H1 (cell line): ENCODE data around the gene KLHL35. TPM values are rescaled to one million over a fixed set of nuclear protein-coding genes. Genes with fewer than 3 reads are reported as not detected.

ENCODE experiments used
- CTCF ChIA-PET: fragments of 300-600 bp; sonication (Branson Sonifier 250); formaldehyde crosslinking; loops from one replicate; lab custom pipeline; 2021; ENCODE audit not compliant: partially characterized antibody; lab: Charles Lee
- POLR2A ChIA-PET: fragments of 300-600 bp; sonication (Branson Sonifier 250); formaldehyde crosslinking; loops from one replicate; lab custom pipeline; 2021; ENCODE audit warnings: inconsistent platforms; ENCODE audit not compliant: partially characterized antibody; lab: Charles Lee
- DNase-seq, 2 experiments: peaks; one replicate each; pipeline versions ENCODE4 v3.0.0 to v3.0.0-alpha.2; 2010 to 2022; ENCODE audit warnings: low spot score in 2 of 2, low read depth in 1 of 2, mixed read lengths in 1 of 2
- FAIRE-seq: peaks from 2 replicates; lab custom pipeline; 2011; peaks lifted over from hg19 to GRCh38; lab: Jason Lieb, UNC
- H2AFZ ChIP-seq: 2 replicates; pipeline ENCODE4 v1.8.1; 2012; ENCODE audit warnings: low read length, inconsistent platforms
- H2AK5ac ChIP-seq: 2 replicates; pipeline ENCODE4 v1.6.1; 2013; ENCODE audit warnings: low read depth, low read length
- H2BK120ac ChIP-seq: replicated peaks from 2 replicates; pipeline ENCODE3; 2013; ENCODE audit warnings: low read depth, low read length, inconsistent platforms
- H2BK12ac ChIP-seq: 2 replicates; pipeline ENCODE4 v1.6.1; 2013; ENCODE audit warnings: low read depth, low read length
- H2BK15ac ChIP-seq: 2 replicates; pipeline ENCODE4 v1.6.1; 2013; ENCODE audit warnings: low read length
- H2BK20ac ChIP-seq: 2 replicates; pipeline ENCODE4 v1.6.1; 2013; ENCODE audit warnings: low read length
- H2BK5ac ChIP-seq: 2 replicates; pipeline ENCODE4 v1.6.1; 2013; ENCODE audit warnings: low read depth, low read length
- H3K14ac ChIP-seq: 2 replicates; pipeline ENCODE4 v1.6.1; 2013; ENCODE audit warnings: inconsistent platforms; ENCODE audit not compliant: insufficient read length
- H3K18ac ChIP-seq: 2 replicates; pipeline ENCODE4 v1.6.1; 2013; ENCODE audit warnings: low read length; ENCODE audit errors: extremely low read depth
- H3K23ac ChIP-seq: 2 replicates; pipeline ENCODE4 v1.6.1; 2013; ENCODE audit warnings: inconsistent platforms; ENCODE audit not compliant: insufficient read length
- H3K23me2 ChIP-seq: 2 replicates; pipeline ENCODE4 v1.6.1; 2013; ENCODE audit warnings: low read depth, low read length
- H3K27ac ChIP-seq: 2 replicates; pipeline ENCODE4 v1.6.1; 2011; ENCODE audit warnings: low read depth, low read length, inconsistent platforms
- H3K27me3 ChIP-seq, 4 experiments: replicated peaks in 1 of 4; 1 replicate in 1 of 4; 2 replicates in 3 of 4; pipeline versions ENCODE4 v1.6.1 to v1.8.1; 2011 to 2013; ENCODE audit warnings: low read length in 3 of 4, mild to moderate bottlenecking in 3 of 4, inconsistent platforms in 2 of 4, mixed read lengths in 2 of 4, moderate library complexity in 1 of 4; ENCODE audit not compliant: control insufficient read depth in 3 of 4, insufficient read depth in 3 of 4; ENCODE audit errors: extremely low read depth in 1 of 4
- H3K36me3 ChIP-seq, 4 experiments: 2 replicates each; pipeline versions ENCODE4 v1.6.1 to v1.8.1; 2011 to 2013; ENCODE audit warnings: mild to moderate bottlenecking in 4 of 4, low read length in 3 of 4, moderate library complexity in 2 of 4, control low read depth in 1 of 4, inconsistent platforms in 1 of 4; ENCODE audit not compliant: insufficient read depth in 4 of 4, control insufficient read depth in 2 of 4
- H3K4ac ChIP-seq: replicated peaks from 2 replicates; pipeline ENCODE3; 2013; ENCODE audit warnings: low read length, low read depth, mixed read lengths, inconsistent platforms; ENCODE audit not compliant: insufficient read length
- H3K4me1 ChIP-seq, 4 experiments: replicated peaks in 1 of 4; 1 replicate in 1 of 4; 2 replicates in 3 of 4; pipeline versions ENCODE4 v1.6.1 to v1.8.1; 2011 to 2013; ENCODE audit warnings: low read length in 3 of 4, inconsistent platforms in 2 of 4, mixed read lengths in 1 of 4; ENCODE audit not compliant: insufficient read depth in 4 of 4, control insufficient read depth in 3 of 4
- H3K4me2 ChIP-seq, 2 experiments: 2 replicates each; pipeline versions ENCODE4 v1.6.1 to v1.8.1; 2011 to 2013; ENCODE audit warnings: low read depth in 2 of 2, low read length in 2 of 2, control low read depth in 1 of 2, inconsistent platforms in 1 of 2, mild to moderate bottlenecking in 1 of 2; ENCODE audit not compliant: insufficient read depth in 1 of 2
- H3K4me3 ChIP-seq, 4 experiments: fragments of 200-600, 300-600 bp in 1 of 4; sonication (generic), shearing (Covaris generic), sonication (Bioruptor Twin) in 1 of 4; 2 replicates each; pipeline versions ENCODE4 v1.5.1 to v1.8.1; 2011 to 2016; ENCODE audit warnings: low read length in 4 of 4, low read depth in 3 of 4, control low read depth in 2 of 4, inconsistent platforms in 2 of 4, mild to moderate bottlenecking in 2 of 4, mixed read lengths in 1 of 4, moderate library complexity in 1 of 4; ENCODE audit not compliant: insufficient read depth in 2 of 4; ENCODE audit errors: extremely low read depth in 1 of 4
- H3K56ac ChIP-seq: replicated peaks from 2 replicates; pipeline ENCODE3; 2013; ENCODE audit warnings: low read depth, mild to moderate bottlenecking, mixed read lengths, low read length, inconsistent platforms; ENCODE audit not compliant: insufficient read length
- H3K79me1 ChIP-seq: 2 replicates; pipeline ENCODE4 v1.6.1; 2013; ENCODE audit warnings: low read depth, low read length, control low read depth
- H3K79me2 ChIP-seq, 2 experiments: 2 replicates each; pipeline versions ENCODE4 v1.6.1 to v1.8.1; 2012 to 2013; ENCODE audit warnings: low read length in 2 of 2, mild to moderate bottlenecking in 2 of 2, inconsistent platforms in 1 of 2; ENCODE audit not compliant: insufficient read depth in 2 of 2, control insufficient read depth in 1 of 2
- H3K9ac ChIP-seq, 4 experiments: replicated peaks in 1 of 4; 1 replicate in 1 of 4; 2 replicates in 3 of 4; pipeline versions ENCODE4 v1.6.1 to v1.8.1; 2011 to 2013; ENCODE audit warnings: low read depth in 3 of 4, low read length in 3 of 4, control low read depth in 2 of 4, mild to moderate bottlenecking in 2 of 4, moderate library complexity in 2 of 4, inconsistent platforms in 1 of 4; ENCODE audit errors: extremely low read depth in 1 of 4
- H3K9me3 ChIP-seq, 2 experiments: 2 replicates each; pipeline versions ENCODE4 v1.6.1 to v1.8.1; 2012 to 2013; ENCODE audit warnings: mild to moderate bottlenecking in 2 of 2, moderate library complexity in 2 of 2, control low read depth in 1 of 2, inconsistent platforms in 1 of 2, low read depth in 1 of 2, low read length in 1 of 2, mixed read lengths in 1 of 2; ENCODE audit not compliant: insufficient read depth in 2 of 2
- H4K20me1 ChIP-seq, 2 experiments: replicated peaks in 1 of 2; 2 replicates each; pipeline versions ENCODE3 to v1.8.1; 2011 to 2013; ENCODE audit warnings: inconsistent platforms in 2 of 2, low read length in 2 of 2, mild to moderate bottlenecking in 1 of 2; ENCODE audit not compliant: insufficient read depth in 2 of 2, control insufficient read depth in 1 of 2
- H4K5ac ChIP-seq: 2 replicates; pipeline ENCODE4 v1.6.1; 2013; ENCODE audit warnings: low read length, low read depth, mixed read lengths, inconsistent platforms; ENCODE audit not compliant: insufficient read length
- H4K8ac ChIP-seq: 2 replicates; pipeline ENCODE4 v1.8.0; 2013; ENCODE audit warnings: mild to moderate bottlenecking, moderate library complexity, low read length, inconsistent platforms; ENCODE audit not compliant: insufficient read depth; ENCODE audit errors: extremely low read depth
- H4K91ac ChIP-seq: replicated peaks from 2 replicates; pipeline ENCODE3; 2013; ENCODE audit warnings: low read length, mixed read lengths, inconsistent platforms; ENCODE audit not compliant: insufficient read length
- ASH2L ChIP-seq: fragments of 200-600, 300-600 bp; sonication (generic); IDR thresholded peaks from one replicate; pipeline ENCODE4 v1.7.1; 2017; ENCODE audit warnings: low read length
- EZH2 ChIP-seq: fragments of 200-600 bp; sonication (generic); IDR thresholded peaks from 2 replicates; pipeline ENCODE4 v1.7.1; 2012; ENCODE audit warnings: low read depth, mild to moderate bottlenecking, moderate library complexity, low read length, inconsistent platforms; ENCODE audit not compliant: severe bottlenecking
- FOSL1 ChIP-seq: IDR thresholded peaks from 2 replicates; pipeline ENCODE4 v1.6.1; 2011; ENCODE audit warnings: mild to moderate bottlenecking, low read depth, low read length, moderate library complexity; ENCODE audit not compliant: insufficient read depth
- HDAC2 ChIP-seq, 2 experiments: fragments of 300-600 bp in 1 of 2; sonication (generic) in 1 of 2; IDR thresholded peaks; 2 replicates each; pipeline ENCODE4 v1.6.1; 2011 to 2012; ENCODE audit warnings: low read depth in 2 of 2, low read length in 2 of 2, mild to moderate bottlenecking in 2 of 2, moderate library complexity in 2 of 2, borderline replicate concordance in 1 of 2, inconsistent platforms in 1 of 2
- KDM4A ChIP-seq: IDR thresholded peaks from one replicate; pipeline ENCODE4 v1.7.1; 2012; ENCODE audit warnings: low read depth, mild to moderate bottlenecking, moderate library complexity, low read length, inconsistent platforms; ENCODE audit not compliant: severe bottlenecking
- RBBP5 ChIP-seq: IDR thresholded peaks from 2 replicates; pipeline ENCODE4 v1.7.1; 2012; ENCODE audit warnings: low read depth, mild to moderate bottlenecking, inconsistent platforms, low read length, moderate library complexity, borderline replicate concordance
- SP1 ChIP-seq: IDR thresholded peaks from 2 replicates; pipeline ENCODE4 v1.6.1; 2011; ENCODE audit warnings: low read depth, low read length
- TCF12 ChIP-seq: IDR thresholded peaks from 2 replicates; pipeline ENCODE4 v1.6.1; 2011; ENCODE audit warnings: low read depth, mild to moderate bottlenecking, low read length
- ZNF274 ChIP-seq: IDR thresholded peaks from 2 replicates; pipeline ENCODE4 v1.7.0; 2012; ENCODE audit warnings: low read length, borderline replicate concordance; ENCODE audit errors: extremely low read depth
- WGBS, 2 experiments: shearing (Covaris generic) in 1 of 2; methylation state at CpG; one replicate each; pipeline versions ENCODE4 v1.1.6 to v1.1.7; 2013 to 2015; ENCODE audit warnings: low lambda C conversion rate in 2 of 2, mixed read lengths in 2 of 2, inconsistent platforms in 1 of 2, low coverage in 1 of 2, missing lambda C conversion rate in 1 of 2; ENCODE audit not compliant: insufficient replicate concordance in 2 of 2, insufficient coverage in 1 of 2, insufficient read length in 1 of 2; ENCODE audit errors: extremely low coverage in 1 of 2, missing lambda C conversion rate in 1 of 2; 5-methylcytosine and 5-hydroxymethylcytosine counted together
- polyA plus RNA-seq, 7 experiments: library from polyadenylated mRNA; depleted of rRNA in 3 of 7; stranded (reverse) in 5 of 7; unstranded in 2 of 7; fragments of >200 nt in 5 of 7; fragments of 200-250 nt in 2 of 7; gene quantifications; 1 replicate in 5 of 7; 2 replicates in 1 of 7; 4 replicates in 1 of 7; pipeline versions ENCODE4 v1.2.1 to v1.2.3, GENCODE V29; 2011 to 2013; ENCODE audit warnings: missing spikeins in 2 of 7, mixed read lengths in 2 of 7
- total RNA-seq: library from RNA; stranded (reverse); fragmentation: NEBNext Ultra II Directional; extraction: Animal tissue kit (Norgen Biotek cat#: 25700); gene quantifications from 2 replicates; pipeline ENCODE4 v1.2.1, GENCODE V29; 2021
- TF ChIP-seq, protein P1 (sequence below): IDR thresholded peaks from 2 replicates; pipeline ENCODE4 v1.6.1; 2012; ENCODE audit warnings: low read length, inconsistent platforms

KLHL35 gene
- total and polyA plus RNA-seq, 2 of the 8 experiments (the other 6 are each of a cell fraction or from before 2014, with no cell fraction given), result 0.35 to 0.41 TPM

DNA sequence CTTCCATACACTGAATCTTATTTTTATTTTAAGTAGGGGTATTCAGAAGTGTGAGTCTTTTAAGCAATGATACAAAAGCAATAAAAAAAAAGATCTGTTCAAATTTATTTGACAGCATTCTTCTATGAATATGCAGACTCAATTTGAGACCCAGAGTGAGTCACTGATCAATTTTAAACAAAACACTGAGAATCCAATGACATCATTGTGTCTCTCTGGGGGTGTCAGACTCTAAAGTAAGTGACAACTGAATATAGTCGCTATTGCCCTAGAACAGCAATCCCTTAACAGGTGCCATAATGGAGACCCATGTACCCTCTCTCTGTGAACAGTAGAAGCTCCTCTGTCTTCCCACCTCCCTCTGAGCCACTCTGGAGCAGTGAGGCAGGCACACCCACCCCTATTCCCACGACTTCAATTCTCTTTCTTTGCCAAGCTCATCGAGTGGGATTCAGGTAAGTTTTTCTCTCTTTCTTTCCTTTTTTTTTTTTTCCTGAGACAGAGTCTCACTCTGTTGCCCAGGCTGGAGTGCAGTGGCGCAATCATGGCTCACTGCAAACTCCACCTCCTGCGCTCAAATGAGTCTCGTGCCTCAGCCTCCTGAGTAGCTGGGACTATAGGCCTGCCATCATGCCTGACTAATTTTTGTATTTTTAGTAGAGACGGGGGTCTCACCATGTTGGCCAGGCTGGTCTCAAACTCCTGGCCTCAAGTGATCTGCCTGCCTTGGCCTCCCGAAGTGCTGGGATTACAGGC lies 38.7 kb downstream of the KLHL35 start:
- Histone ChIP-seq H3K9ac (no peak overlapping the region), H3K79me1 (no peaks in the 10 kb centered on the region), H4K8ac (no peak overlapping the region), H2BK15ac (no peak overlapping the region), H4K5ac (no peak overlapping the region), H3K27me3 (no peaks in the 10 kb centered on the region), H4K20me1 (no peaks in the 10 kb centered on the region), H3K56ac (no peak overlapping the region), H3K4me2 (no peak overlapping the region), H3K14ac (no peak overlapping the region), H2BK20ac (no peak overlapping the region), H3K4me1 (peaks cover 0 to 3% (median 0%) of the 10 kb centered on the region in 4 experiments; a peak in 3 of 7 replicates), H3K4me3 (no peak overlapping the region), H3K9me3 (no peaks in the 10 kb centered on the region), H4K91ac (no peak overlapping the region), H2BK120ac (no peak overlapping the region), H3K23me2 (no peaks in the 10 kb centered on the region), H2AK5ac (no peak overlapping the region), H3K18ac (no peak overlapping the region), H3K36me3 (no peaks in the 10 kb centered on the region), H3K27ac (no peak overlapping the region), H2BK12ac (no peak overlapping the region), H2BK5ac (no peak overlapping the region), H2AFZ (no peak overlapping the region), H3K4ac (no peak overlapping the region), H3K79me2 (no peaks in the 10 kb centered on the region), H3K23ac (no peak overlapping the region)
- no peak for FAIRE-seq
- ChIA-PET POLR2A (interaction anchor here (16.7 to 20.0 kb wide), 2 partner anchors 9 to 30 kb away, joined by 269 to 570 read pairs; partner anchors contain the start of genes KLHL35 and RPS3), CTCF (interaction anchor here (0.8 to 2.0 kb wide), 5 partner anchors 32 to 145 kb away, joined by 3 to 6 read pairs (median 4); no protein-coding TSS in a partner anchor)
- no peak for DNase-seq
- 77% methylated on average over 7 of the region's 8 CpGs; no CpG with 5 or more reads in 1 of the 2 experiments for WGBS, 2 experiments
- TF ChIP-seq ZNF274, result no peak
- TF ChIP-seq SP1, result no peak
- TF ChIP-seq TCF12, result no peak
- no peak for TF ChIP-seq ASH2L
- no peak for TF ChIP-seq HDAC2 (IDR thresholded peaks at IDR 0.05; ENCODE audit: borderline replicate concordance in 1 of 2, low read depth in 2 of 2, low read length in 2 of 2)
- TF ChIP-seq, protein P1, sequence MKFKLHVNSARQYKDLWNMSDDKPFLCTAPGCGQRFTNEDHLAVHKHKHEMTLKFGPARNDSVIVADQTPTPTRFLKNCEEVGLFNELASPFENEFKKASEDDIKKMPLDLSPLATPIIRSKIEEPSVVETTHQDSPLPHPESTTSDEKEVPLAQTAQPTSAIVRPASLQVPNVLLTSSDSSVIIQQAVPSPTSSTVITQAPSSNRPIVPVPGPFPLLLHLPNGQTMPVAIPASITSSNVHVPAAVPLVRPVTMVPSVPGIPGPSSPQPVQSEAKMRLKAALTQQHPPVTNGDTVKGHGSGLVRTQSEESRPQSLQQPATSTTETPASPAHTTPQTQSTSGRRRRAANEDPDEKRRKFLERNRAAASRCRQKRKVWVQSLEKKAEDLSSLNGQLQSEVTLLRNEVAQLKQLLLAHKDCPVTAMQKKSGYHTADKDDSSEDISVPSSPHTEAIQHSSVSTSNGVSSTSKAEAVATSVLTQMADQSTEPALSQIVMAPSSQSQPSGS, result no peak
- no peak for TF ChIP-seq FOSL1
- no peak for TF ChIP-seq EZH2
- TF ChIP-seq KDM4A, result no peak
- no peak for TF ChIP-seq RBBP5
